Measurements from ENCODE around the gene ARHGAP28.

The ARHGAP28 gene

DNA sequence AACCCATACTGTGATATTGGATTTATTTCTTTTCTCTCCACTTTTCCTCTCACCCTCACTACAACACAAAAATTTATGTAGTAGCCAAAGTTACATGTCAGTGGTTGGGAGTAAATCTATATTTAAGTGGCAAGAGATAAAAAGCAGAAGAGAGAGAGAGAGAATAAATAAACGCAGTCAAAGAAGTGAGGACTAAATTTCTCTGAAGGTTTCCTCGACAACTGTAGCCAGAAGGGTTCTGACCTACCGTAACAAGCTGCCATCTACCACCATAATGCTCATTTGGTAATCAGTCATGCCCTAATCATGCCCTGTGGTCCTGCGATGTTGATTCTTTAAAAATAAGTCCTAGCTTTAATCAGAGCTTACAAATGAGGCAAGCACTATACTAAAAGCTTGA, 9.1 kb downstream of the ARHGAP28 start:
- Histone ChIP-seq H3K27ac (ENCODE audit: low read depth, low read length) (no peak overlapping the region), H2BK120ac (ENCODE audit: insufficient read depth, low read length, poor library complexity) (no peak overlapping the region), H3K4me1 (ENCODE audit: control insufficient read depth in 1 of 2, insufficient read depth in 2 of 2, low read length in 2 of 2) (peaks cover 6 to 11% of the 10 kb centered on the region in 2 experiments), H3K36me3 (ENCODE audit: control insufficient read depth in 1 of 2, insufficient read depth in 2 of 2, low read length in 2 of 2) (no peaks in the 10 kb centered on the region), H4K12ac (ENCODE audit: low read depth, low read length) (no peak overlapping the region), H2BK5ac (ENCODE audit: low read depth, low read length, poor library complexity) (no peak overlapping the region), H3K14ac (ENCODE audit: low read length) (no peak overlapping the region), H2AK5ac (ENCODE audit: low read length) (no peak overlapping the region), H3K4ac (ENCODE audit: low read depth, low read length) (no peak overlapping the region), H3K79me2 (ENCODE audit: control insufficient read depth, insufficient read depth, low read length, poor library complexity) (no peaks in the 10 kb centered on the region), H3K18ac (ENCODE audit: low read length) (no peak overlapping the region), H3K4me2 (ENCODE audit: low read length) (no peak overlapping the region), H3K27me3 (ENCODE audit: insufficient read depth, low read length) (no peaks in the 10 kb centered on the region), H4K91ac (ENCODE audit: low read depth, low read length) (no peak overlapping the region), H3K9ac (ENCODE audit: low read length) (no peak overlapping the region), H4K8ac (ENCODE audit: low read depth, low read length) (no peak overlapping the region), H2AFZ (ENCODE audit: insufficient read depth, low read length, poor library complexity) (no peak overlapping the region), H3K79me1 (ENCODE audit: low read length) (peaks cover 5% of the 10 kb centered on the region), H3K23ac (ENCODE audit: low read length) (no peak overlapping the region), H3K4me3 (ENCODE audit: low read depth, low read length) (no peak overlapping the region), H3K9me3 (ENCODE audit: insufficient read depth, low read depth, low read length) (no peaks in the 10 kb centered on the region), H2BK12ac (ENCODE audit: low read length) (no peak overlapping the region)
- DNase-seq = no peak
- WGBS (ENCODE audit: extremely low coverage, insufficient coverage, insufficient read length) = no CpG with 5 or more reads among the region's 4 CpGs

DNA sequence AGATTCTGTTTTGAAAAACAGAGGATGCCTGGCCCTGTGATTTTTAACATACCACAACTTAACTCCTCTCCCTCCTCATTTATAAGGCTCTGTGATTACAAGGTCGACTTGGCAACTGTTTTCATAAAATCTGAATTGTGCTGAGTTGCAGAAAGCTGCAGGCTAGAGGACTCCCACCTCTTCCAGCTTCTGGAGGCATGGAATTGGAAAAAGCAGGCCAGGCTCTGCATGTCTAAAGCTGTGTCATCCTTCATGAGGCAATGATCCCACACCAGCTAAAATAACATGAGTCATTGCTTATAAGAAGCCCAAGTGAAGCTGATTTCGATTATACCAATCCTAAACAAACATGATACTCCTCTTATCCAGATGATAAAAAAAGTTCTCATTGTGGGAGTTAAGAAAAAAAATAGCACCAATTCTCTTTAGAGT, 11.7 kb downstream of the ARHGAP28 start:
- Histone ChIP-seq H4K8ac (ENCODE audit: low read depth, low read length) (no peak overlapping the region), H3K18ac (ENCODE audit: low read length) (no peak overlapping the region), H3K4me1 (ENCODE audit: control insufficient read depth in 1 of 2, insufficient read depth in 2 of 2, low read length in 2 of 2) (peaks cover 6 to 14% of the 10 kb centered on the region in 2 experiments), H3K14ac (ENCODE audit: low read length) (no peak overlapping the region), H3K23ac (ENCODE audit: low read length) (no peak overlapping the region), H3K4me3 (ENCODE audit: low read depth, low read length) (no peak overlapping the region), H4K12ac (ENCODE audit: low read depth, low read length) (no peak overlapping the region), H3K4me2 (ENCODE audit: low read length) (no peak overlapping the region), H2BK120ac (ENCODE audit: insufficient read depth, low read length, poor library complexity) (no peak overlapping the region), H3K27me3 (ENCODE audit: insufficient read depth, low read length) (no peaks in the 10 kb centered on the region), H3K79me2 (ENCODE audit: control insufficient read depth, insufficient read depth, low read length, poor library complexity) (no peaks in the 10 kb centered on the region), H3K36me3 (ENCODE audit: control insufficient read depth in 1 of 2, insufficient read depth in 2 of 2, low read length in 2 of 2) (no peaks in the 10 kb centered on the region), H3K9me3 (ENCODE audit: insufficient read depth, low read depth, low read length) (no peaks in the 10 kb centered on the region), H2BK5ac (ENCODE audit: low read depth, low read length, poor library complexity) (no peak overlapping the region), H3K9ac (ENCODE audit: low read length) (no peak overlapping the region), H2BK12ac (ENCODE audit: low read length) (no peak overlapping the region), H4K91ac (ENCODE audit: low read depth, low read length) (no peak overlapping the region), H3K4ac (ENCODE audit: low read depth, low read length) (no peak overlapping the region), H2AFZ (ENCODE audit: insufficient read depth, low read length, poor library complexity) (no peak overlapping the region), H3K79me1 (ENCODE audit: low read length) (peaks cover 2% of the 10 kb centered on the region), H3K27ac (ENCODE audit: low read depth, low read length) (no peak overlapping the region), H2AK5ac (ENCODE audit: low read length) (no peak overlapping the region)
- DNase-seq = peak in 1 of 2 donors; percentile 46
- no CpG with 5 or more reads among the region's 2 CpGs for WGBS (ENCODE audit: extremely low coverage, insufficient coverage, insufficient read length)

DNA sequence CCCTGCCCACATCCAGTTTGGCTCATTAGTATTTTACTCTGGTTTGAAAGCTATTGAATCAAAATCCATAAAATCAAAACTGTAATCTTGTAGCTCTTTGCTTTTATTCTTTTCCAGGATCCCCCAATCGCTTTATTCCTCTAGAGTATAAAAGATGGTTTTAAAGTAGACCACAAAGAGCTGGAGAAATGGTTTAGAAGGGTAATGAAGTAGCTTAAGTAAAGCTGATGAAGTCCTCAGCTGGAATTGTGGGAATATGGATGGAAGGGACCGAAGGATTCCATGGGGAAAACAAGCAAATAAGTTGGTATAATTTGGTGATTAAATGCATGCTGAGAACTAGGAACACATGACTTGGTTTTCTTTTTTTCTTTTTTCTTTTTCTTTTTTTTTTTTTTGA, 12.3 kb downstream of the ARHGAP28 start:
- Histone ChIP-seq H3K4me2 (ENCODE audit: low read length) (no peak overlapping the region), H3K27ac (ENCODE audit: low read depth, low read length) (no peak overlapping the region), H4K8ac (ENCODE audit: low read depth, low read length) (no peak overlapping the region), H3K36me3 (ENCODE audit: control insufficient read depth in 1 of 2, insufficient read depth in 2 of 2, low read length in 2 of 2) (no peaks in the 10 kb centered on the region), H3K4me3 (ENCODE audit: low read depth, low read length) (no peak overlapping the region), H3K27me3 (ENCODE audit: insufficient read depth, low read length) (no peaks in the 10 kb centered on the region), H2BK5ac (ENCODE audit: low read depth, low read length, poor library complexity) (no peak overlapping the region), H4K91ac (ENCODE audit: low read depth, low read length) (no peak overlapping the region), H3K4me1 (ENCODE audit: control insufficient read depth in 1 of 2, insufficient read depth in 2 of 2, low read length in 2 of 2) (peaks cover 6 to 14% of the 10 kb centered on the region in 2 experiments), H3K9me3 (ENCODE audit: insufficient read depth, low read depth, low read length) (no peaks in the 10 kb centered on the region), H3K79me2 (ENCODE audit: control insufficient read depth, insufficient read depth, low read length, poor library complexity) (no peaks in the 10 kb centered on the region), H3K79me1 (ENCODE audit: low read length) (peaks cover 2% of the 10 kb centered on the region), H2AFZ (ENCODE audit: insufficient read depth, low read length, poor library complexity) (no peak overlapping the region), H3K4ac (ENCODE audit: low read depth, low read length) (no peak overlapping the region), H3K14ac (ENCODE audit: low read length) (no peak overlapping the region), H3K9ac (ENCODE audit: low read length) (no peak overlapping the region), H2AK5ac (ENCODE audit: low read length) (no peak overlapping the region), H3K18ac (ENCODE audit: low read length) (no peak overlapping the region), H3K23ac (ENCODE audit: low read length) (no peak overlapping the region), H2BK12ac (ENCODE audit: low read length) (no peak overlapping the region), H4K12ac (ENCODE audit: low read depth, low read length) (no peak overlapping the region), H2BK120ac (ENCODE audit: insufficient read depth, low read length, poor library complexity) (no peak overlapping the region)
- no peak for DNase-seq
- WGBS (ENCODE audit: extremely low coverage, insufficient coverage, insufficient read length) = no CpG with 5 or more reads among the region's 2 CpGs

DNA sequence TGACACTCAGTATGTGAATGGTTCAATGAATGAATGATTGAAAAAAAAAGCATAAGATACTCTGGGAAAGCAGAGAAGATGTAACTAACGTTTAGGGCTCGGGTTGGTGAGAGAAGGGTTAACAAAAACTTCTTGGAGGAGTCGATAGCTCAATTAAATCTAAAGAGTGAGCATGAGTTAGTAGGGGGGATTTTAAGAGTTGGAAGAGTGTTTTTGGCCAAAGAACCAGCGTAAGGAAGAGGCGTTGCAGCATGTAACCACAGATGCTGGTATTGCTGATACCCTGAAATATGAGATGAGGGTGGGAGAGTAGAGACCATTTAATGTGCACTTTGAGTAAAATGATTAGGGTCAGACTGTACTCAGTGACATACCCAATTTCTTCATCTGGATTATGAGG, 14.5 kb downstream of the ARHGAP28 start:
- H3K9ac ChIP-seq (ENCODE audit: low read length) = no peak overlapping the region
- H2BK120ac ChIP-seq (ENCODE audit: insufficient read depth, low read length, poor library complexity) = no peak overlapping the region
- no peak overlapping the region for H4K8ac ChIP-seq (ENCODE audit: low read depth, low read length)
- peaks cover 4% of the 10 kb centered on the region for H3K79me1 ChIP-seq (ENCODE audit: low read length)
- no peaks in the 10 kb centered on the region for H3K9me3 ChIP-seq (ENCODE audit: insufficient read depth, low read depth, low read length)
- H2BK12ac ChIP-seq (ENCODE audit: low read length) = peak overlapping the region; percentile 43
- H3K27me3 ChIP-seq (ENCODE audit: insufficient read depth, low read length) = no peaks in the 10 kb centered on the region
- H3K4me2 ChIP-seq (ENCODE audit: low read length) = no peak overlapping the region
- H3K79me2 ChIP-seq (ENCODE audit: control insufficient read depth, insufficient read depth, low read length, poor library complexity) = peaks cover 2% of the 10 kb centered on the region
- no peak overlapping the region for H3K18ac ChIP-seq (ENCODE audit: low read length)
- H4K12ac ChIP-seq (ENCODE audit: low read depth, low read length) = no peak overlapping the region
- H3K23ac ChIP-seq (ENCODE audit: low read length) = no peak overlapping the region
- H3K4me1 ChIP-seq (ENCODE audit: control insufficient read depth in 1 of 2, insufficient read depth in 2 of 2, low read length in 2 of 2) = peaks cover 6 to 16% of the 10 kb centered on the region in 2 experiments
- no peak overlapping the region for H3K4me3 ChIP-seq (ENCODE audit: low read depth, low read length)
- H3K14ac ChIP-seq (ENCODE audit: low read length) = no peak overlapping the region
- DNase-seq = no peak
- H3K36me3 ChIP-seq (ENCODE audit: control insufficient read depth in 1 of 2, insufficient read depth in 2 of 2, low read length in 2 of 2) = no peaks in the 10 kb centered on the region
- H3K27ac ChIP-seq (ENCODE audit: low read depth, low read length) = no peak overlapping the region
- H2AFZ ChIP-seq (ENCODE audit: insufficient read depth, low read length, poor library complexity) = no peak overlapping the region
- no peak overlapping the region for H2AK5ac ChIP-seq (ENCODE audit: low read length)
- no CpG with 5 or more reads among the region's 5 CpGs for WGBS (ENCODE audit: extremely low coverage, insufficient coverage, insufficient read length)
- H4K91ac ChIP-seq (ENCODE audit: low read depth, low read length) = no peak overlapping the region
- no peak overlapping the region for H3K4ac ChIP-seq (ENCODE audit: low read depth, low read length)
- H2BK5ac ChIP-seq (ENCODE audit: low read depth, low read length, poor library complexity) = no peak overlapping the region

Measured in trophoblast cell (in vitro differentiated cells and primary cell).